GM21723 (cell line): ENCODE results near the gene SLC27A2.
"Not testable (repeated sequence)": the region's sequence is repeated elsewhere in the genome, so short reads cannot be mapped to it uniquely, and the experiment has no call there.

ENCODE experiments used
- ATAC-seq: cut with Tn5 transposase; IDR thresholded peaks from one replicate; pipeline ENCODE4 v1.9.1; 2021; ENCODE audit warnings: mild to moderate bottlenecking, moderate library complexity; ENCODE audit not compliant: unreplicated experiment

SLC27A2 gene

DNA sequence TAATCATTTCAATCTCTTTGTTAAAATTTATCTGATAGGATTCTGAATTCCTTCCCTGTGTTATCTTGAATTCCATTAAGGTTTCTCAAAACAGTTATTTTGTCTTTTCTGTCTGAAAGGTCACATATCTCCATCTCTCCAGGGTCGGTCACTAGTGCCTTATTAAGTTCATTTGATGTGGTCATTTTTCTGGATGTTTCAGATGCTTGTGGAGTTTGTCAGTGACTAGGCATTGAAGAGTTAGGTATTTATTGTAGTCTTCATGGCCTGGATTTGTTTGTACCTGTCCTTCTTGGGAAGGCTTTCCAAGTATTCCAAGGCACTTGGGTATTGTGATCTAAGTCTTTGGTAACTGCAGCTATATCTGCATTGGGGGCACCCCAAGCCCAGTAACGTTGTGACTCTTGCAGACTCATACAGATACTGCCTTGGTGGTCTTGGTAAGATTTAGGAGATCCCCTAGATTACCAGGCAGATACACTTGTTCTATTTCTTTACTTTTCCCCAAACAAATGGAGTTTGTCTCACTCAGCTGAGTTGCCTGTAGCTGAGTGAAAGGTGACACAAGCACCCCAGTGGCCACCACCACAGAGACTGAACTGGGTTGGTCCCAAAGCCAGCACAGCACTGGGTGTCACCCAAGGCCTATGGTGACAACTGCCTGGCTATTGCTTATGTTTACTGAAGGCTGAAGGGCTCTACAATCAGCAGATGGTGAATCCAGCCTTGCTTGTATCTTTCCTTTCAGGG, 18.9 kb upstream of the SLC27A2 start:
- ATAC-seq, result no peak

DNA sequence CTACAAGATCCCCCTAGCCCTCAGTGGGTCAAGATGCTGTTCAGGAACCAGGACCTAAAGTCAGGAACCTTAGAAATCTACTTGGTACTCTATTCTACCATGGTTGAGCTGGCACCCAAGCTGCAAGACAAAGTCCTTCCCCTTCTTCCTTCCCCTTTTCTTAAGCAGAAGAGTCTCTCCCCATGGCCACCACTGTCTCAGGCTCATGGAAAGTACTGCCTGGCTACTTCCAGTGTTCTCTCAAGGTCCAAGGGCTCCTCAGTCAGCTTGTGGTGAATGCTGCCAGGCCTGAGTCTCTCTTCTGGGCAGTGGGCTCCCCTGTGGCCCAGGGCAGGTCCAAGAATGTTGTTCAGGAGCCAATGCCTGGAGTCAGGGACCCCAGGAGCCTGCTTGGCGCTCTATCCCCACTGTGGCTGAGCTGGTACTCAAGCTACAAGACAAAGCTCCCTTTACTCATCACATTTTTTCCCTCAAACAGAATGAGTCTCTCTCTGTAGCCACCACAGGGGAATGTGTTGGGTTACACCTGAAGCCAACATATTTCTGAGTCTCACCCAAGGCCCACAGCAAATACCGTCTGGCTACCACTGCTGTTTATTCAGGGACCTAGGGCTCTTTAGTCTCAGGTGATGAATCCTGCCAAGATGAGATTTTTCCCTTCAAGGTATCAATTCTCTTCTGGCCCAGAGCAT, 18.1 kb upstream of the SLC27A2 start:
- ATAC-seq, result no peak

DNA sequence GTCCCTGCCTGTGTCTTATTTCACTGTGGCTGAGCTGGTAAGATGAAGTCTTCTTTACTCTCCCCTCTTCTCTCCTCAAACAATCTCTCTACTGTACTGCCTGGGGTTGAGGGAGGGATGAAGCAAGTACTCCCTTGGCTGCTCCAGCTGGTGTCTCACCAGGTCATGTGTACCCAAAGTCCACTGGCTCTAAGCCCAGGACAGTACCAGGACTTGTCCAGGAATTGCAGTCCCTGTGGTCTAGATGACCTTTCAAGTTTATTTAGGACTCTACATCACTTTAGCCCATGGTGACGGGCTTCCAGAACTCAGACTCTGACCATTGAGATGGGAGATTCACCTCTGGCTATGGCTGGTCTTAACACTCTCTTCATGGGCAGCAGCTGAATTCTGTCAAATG, 17.5 kb upstream of the SLC27A2 start:
- no peak for ATAC-seq

DNA sequence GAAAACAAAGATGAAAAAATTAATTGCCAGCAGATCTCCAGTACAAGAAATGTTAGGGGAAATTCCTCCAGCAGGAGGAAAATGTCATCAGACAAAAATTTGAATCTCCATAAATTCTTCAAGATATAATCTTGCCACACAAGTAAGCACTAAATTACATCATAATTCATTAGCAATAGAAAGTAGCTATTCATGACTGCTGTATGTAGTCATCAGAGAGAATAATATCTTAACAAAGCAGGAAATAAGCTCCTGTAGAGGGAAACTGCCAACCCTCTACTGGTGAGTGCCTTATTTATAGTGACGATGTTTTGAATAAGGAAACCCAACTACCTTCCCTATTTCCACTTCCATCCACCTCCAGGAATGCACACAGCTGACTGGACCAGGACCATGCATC, 15.8 kb upstream of the SLC27A2 start:
- no peak for ATAC-seq

DNA sequence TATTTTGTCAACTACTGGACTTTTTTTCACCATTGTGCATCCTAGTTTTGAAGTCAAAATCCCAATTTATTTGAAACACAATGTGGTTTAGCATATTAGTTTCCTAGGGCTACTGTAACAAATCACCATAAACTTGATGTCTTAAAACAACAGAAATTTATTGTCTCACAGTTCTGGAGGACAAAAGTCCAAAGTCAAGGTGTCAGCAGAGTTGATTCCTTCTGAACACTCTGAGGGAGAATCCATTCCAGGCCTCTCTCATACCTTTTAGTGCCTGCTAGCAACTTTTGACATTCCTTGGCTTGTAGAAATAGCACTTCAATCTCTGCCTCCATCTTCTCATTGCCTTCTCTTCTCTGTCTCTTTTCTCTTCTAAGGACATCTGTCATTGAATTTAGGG, 14.9 kb upstream of the SLC27A2 start:
- no peak for ATAC-seq

DNA sequence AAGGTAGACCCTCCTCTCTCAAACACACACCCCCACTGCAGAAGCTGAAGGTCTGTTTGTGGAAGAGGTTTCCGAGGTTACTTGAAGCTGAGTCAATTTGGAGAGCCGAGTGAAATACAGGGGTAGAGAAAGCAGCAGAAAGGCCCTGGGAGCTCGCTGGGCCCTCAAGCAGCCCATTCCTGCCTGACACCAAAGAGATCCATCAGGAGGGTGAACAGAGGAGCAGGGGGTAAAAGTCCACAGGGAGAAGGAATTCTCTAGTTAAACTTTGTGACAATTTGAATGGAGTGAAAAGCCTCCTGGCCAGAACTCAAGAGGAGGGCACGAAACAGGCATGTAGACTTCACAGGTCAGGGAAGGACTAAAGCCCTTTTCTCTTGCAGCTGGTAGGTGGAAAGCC, 13.6 kb upstream of the SLC27A2 start:
- ATAC-seq, result no peak

DNA sequence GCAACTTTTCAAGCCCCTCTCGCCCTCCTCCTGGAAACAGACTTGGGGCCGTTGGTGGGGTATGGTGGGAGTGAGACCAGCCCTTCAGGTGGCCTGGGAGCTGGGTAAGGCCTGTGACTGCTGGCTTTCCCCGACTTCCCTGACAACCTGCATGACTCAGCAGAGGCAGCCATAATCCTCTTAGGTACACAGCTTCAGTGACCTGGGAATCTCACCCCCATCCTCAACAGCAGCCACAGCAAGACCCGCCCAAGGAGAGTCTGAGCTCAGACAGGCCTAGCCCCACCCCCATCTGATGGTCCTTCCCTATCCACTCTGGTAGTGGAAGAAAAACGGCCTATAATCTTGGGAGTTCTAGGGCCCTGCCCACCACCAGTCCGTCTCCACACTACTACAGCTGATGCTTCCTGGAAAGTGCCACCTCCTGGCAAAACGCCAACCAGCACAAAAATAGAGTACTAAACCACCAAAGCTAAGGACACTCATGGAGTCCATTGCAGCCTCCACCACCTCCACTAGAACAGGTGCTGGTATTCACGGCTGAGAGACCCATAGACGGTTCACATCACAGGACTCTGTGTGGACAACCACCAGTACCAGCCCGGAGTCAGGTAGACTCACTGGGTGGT, 13.1 kb upstream of the SLC27A2 start:
- ATAC-seq, result no peak

DNA sequence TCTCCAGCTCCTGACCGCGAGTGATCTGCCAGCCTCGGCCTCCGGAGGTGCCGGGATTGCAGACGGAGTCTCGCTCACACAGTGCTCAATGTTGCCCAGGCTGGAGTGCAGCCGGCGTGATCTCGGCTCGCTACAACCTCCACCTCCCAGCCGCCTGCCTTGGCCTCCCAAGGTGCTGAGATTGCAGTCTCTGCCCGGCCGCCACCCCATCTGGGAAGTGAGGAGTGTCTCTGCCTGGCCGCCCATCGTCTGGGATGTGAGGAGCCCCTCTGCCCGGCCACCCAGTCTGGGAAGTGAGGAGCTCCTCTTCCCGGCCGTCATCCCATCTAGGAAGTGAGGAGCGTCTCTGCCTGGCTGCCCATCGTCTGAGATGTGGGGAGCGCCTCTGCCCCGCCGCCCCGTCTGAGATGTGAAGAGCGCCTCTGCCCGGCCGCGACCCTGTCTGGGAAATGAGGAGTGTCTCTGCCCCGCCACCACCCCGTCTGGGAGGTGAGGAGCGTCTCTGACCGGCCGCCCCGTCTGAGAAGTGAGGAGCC, 9.6 kb upstream of the SLC27A2 start:
- ATAC-seq, result not testable (repeated sequence)

DNA sequence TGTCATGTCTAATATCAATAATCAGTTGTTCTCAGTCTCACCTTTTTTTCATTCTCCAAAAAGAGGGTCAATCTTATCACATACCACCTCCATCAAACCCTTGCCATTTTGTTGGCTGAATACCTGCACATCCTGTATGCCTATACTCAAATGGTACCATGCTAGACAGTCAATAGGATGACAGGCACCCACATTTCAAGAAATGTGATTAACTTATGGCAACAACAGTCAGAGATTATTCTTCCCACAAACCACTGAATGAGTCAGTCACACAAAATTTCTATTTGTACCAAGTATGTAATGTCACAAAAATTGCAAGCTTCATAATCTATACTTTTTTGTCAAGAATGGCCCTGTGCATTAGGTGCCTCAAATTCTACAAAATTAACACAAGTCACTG, 5.1 kb upstream of the SLC27A2 start:
- ATAC-seq, result no peak

DNA sequence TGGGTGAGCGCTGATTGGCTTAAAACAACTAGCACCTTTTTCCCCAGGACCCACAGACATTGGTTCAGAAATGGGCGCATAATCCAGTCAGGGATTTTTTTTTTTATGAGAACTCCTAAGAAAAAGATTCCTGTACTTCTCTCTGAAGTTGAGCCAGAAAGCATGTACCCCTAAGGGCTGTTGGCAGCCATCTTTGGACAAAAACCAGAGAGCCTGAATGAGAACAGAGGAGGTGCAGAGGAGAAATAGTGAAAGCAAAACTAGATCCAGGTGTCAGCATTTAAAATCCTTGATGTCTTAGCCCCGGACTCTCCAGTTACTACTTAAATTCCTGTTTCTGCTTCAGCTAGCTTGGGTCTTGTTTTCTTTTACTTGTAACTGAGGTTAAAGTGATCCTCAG, 1.9 kb upstream of the SLC27A2 start:
- no peak for ATAC-seq

DNA sequence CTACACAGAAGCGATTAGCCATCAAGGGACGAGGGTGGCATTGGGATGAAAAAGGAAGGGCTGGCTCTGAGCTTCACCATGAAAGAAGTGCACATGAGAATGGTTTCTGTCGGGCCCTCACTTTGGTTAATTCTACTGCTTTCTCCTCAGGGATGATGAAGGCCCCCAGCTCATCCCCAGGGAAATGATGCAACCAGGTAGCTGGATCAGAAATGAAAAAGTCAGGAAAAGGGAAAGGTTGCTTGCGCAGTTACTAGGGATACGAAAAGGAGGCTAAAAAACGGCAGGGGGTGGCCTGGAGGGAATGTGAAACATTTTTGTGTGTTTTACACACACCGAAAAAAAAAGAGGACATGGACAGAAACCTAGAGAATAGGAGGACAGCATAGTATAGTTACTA, 1.4 kb upstream of the SLC27A2 start:
- no peak for ATAC-seq

DNA sequence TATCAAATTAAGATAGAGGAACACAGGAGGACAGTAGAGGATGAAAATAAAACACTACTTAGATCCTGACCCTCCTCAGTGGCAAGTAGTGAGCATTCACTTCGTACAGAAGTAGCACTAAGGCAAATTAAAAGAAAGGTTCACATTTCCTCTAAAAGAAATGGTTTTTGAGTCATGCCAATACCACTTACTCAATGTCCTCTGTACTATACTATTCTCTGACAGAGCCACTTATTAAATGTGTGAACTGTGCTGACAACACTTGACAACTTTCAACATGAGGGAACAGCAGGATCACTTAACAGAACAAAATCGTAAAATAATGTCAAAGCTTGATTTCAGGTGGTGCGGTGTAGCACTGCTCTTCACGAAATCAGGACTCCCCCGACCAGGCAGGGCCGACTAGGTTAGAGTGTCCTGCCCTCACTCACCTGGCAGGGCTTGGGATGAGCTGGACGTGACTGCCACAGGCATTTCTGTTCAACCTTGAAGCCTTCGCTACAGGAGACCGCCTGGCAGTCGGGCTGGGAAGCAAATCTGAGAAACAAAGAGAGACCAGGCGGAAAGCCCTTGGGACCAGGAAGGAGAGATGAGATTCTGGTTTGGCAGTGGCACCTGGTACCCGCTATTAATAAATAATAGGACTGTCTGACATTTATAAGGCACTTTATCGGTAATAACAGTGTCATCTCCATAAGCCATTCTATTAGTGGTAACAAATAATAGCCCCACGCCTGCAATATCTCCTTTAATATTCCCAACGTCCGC, 611 bp upstream of the SLC27A2 start:
- no peak for ATAC-seq

DNA sequence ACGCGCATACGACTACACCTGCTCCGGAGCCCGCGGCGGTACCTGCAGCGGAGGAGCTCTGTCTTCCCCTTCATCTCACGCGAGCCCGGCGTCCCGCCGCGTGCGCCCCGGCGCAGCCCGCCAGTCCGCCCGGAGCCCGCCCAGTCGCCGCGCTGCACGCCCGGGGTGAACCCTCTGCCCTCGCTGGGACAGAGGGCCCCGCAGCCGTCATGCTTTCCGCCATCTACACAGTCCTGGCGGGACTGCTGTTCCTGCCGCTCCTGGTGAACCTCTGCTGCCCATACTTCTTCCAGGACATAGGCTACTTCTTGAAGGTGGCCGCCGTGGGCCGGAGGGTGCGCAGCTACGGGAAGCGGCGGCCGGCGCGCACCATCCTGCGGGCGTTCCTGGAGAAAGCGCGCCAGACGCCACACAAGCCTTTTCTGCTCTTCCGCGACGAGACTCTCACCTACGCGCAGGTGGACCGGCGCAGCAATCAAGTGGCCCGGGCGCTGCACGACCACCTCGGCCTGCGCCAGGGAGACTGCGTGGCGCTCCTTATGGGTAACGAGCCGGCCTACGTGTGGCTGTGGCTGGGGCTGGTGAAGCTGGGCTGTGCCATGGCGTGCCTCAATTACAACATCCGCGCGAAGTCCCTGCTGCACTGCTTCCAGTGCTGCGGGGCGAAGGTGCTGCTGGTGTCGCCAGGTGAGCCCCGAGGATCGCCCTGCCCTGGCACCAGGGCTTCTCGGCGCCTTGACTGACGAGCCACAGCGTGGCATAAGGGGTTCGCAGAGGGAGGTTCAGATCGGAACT, 420 bp downstream of the SLC27A2 start:
- peak; percentile 53 for ATAC-seq

DNA sequence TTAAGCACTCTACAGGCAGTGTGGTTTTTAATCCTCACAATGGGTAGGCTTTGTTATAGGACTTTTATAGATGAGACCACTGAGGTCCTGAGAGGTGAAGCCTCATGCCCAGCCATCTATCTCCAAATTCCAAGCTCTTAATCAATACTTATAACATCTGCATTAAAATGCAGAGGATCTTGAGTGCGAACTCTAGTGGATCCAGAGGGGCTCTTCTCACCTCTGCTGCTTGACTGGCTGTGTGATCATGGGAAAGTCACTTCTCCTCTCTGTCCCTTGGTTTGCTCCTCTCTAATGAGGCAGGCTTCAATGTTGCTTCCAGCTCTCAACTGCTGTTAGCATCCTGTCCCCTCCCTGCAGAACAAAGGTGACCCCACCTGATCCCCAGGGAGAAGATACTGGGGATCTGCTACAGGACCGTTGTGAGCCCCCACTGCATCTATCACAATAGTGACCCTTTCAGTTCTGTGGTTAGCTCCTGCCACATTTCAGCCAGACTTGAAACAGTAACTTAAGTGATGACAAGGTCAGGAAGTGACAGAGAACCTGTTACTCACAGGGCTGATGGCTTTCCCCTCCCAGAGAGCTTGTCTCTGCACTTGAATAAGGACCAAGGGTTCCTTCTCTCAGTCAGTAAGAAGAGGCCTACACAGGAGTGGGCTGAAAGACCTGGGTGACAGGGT, 1.3 kb downstream of the SLC27A2 start:
- ATAC-seq, result no peak

DNA sequence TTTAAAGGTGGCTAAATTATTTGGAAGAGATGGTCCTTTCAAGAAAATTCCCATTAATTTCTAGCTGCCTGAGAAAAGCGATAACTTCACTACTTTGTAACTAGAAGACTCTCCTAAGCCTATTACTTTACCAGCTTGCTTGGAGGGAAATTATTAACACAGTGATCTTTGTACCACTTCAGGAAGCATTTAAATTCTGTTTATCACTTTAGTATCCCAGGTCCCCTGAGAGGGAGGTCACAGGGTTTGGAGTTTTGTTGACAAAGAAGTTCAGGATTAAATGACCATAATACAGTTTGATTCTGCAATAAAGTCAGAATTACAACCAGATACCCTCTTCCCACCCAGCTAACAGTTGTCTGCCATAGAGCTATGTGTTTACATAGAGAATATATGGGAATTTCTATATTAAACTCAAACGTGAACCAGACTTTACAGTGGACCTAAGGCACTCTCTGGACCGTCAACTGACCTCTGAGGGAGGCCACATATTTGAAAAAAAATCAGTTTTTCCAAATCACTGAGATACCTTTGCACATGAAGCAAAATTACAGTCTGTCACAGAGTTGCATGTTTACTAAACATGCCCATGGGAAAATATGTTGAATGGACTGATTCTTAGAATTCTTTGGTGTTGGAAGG, 3.0 kb downstream of the SLC27A2 start:
- ATAC-seq, result no peak

DNA sequence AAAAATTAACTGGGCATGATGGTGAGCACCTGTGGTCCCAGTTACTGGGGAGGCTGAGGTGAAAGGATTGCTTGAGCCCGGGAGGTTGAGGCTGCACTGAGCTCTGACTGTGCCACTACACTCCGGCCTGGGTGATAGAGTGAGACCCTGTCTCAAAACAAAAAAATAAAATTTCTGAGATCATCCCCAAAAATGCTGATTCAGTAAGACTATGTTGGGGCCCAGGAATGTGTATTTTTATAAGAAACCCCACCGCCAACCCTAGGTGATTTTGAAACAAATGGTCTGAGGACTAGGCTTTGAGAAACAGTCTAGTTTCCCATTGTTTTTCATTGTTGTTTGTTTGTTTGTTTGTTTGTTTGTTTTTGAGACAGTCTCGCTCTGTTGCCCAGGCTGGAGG, 4.1 kb downstream of the SLC27A2 start:
- ATAC-seq, result no peak

DNA sequence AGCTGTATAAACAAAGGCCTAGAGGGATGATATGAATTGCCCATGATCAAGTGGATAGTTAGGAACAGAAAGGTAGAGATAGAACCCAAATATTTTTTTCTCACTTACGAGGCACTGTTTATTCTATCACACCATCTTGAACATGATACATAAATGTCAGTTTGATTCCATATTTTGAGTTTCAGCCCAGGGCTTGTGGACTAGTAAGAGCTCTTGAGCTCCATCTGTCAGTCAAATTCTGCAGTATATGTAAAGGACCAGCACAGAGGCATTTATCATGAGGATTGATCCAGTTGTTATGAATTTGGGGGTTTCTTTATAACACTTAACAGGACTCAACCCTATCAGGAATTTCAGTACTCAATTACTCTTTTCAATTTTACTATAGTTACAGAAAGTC, 4.8 kb downstream of the SLC27A2 start:
- no peak for ATAC-seq

DNA sequence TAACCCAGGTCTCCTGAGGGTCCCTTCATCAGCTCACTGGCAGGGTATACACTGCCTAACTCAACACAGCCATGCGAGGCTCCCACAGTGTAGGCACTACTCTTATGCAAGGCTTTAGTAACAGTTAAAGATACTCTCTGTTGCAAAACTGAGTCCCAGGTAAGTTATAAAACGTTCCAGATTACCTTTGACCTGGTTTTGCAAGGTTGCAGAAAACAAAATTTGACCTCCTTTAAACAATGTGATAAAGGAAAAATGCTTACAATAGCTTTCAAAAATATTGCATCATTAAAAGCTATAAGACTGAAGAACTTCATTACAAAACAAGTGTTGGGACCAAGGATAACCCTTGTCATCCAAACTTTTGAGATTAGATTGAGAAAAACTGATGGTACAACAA, 5.5 kb downstream of the SLC27A2 start:
- ATAC-seq, result no peak

DNA sequence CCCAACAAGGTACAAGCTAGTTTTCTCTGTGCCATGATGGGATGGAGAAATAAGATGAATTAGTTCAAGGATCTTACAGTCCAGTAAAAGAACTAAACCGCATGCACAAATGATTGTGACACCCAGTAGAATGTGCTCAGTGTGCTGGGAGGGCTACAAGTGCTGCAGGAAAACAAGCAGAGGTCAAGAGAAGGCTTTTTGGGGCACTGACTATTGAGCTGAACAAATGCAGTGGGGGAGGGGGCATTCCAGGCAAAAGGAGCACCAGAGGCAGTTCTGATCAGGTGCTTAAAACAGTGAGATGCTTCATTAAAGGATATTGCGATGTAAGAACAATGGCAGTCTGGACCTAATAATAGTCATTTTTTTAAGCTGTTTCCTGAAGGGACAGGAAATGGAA, 6.0 kb downstream of the SLC27A2 start:
- ATAC-seq, result no peak
